Left ventricle myocardium inferior (tissue), 1 donor: ENCODE measurements around the gene CFAP46. TPM values are rescaled to one million over a fixed set of nuclear protein-coding genes. Genes with fewer than 3 reads are reported as not detected.

Experiments used
- DNase-seq: peaks from one replicate; pipeline ENCODE4 v3.0.0-alpha.2; 2020
- H3K27ac ChIP-seq: fragments of 200-600 bp; replicated peaks from 2 replicates; pipeline ENCODE4 v1.8.0; 2021
- H3K27me3 ChIP-seq: fragments of 200-600 bp; 2 replicates; pipeline ENCODE4 v1.8.0; 2021; ENCODE audit warnings: low read depth
- H3K36me3 ChIP-seq: fragments of 200-600 bp; 2 replicates; pipeline ENCODE4 v1.8.0; 2021
- H3K4me1 ChIP-seq: fragments of 200-600 bp; 2 replicates; pipeline ENCODE4 v1.8.0; 2021
- H3K4me3 ChIP-seq: fragments of 200-600 bp; 2 replicates; pipeline ENCODE4 v1.8.0; 2021; ENCODE audit warnings: mild to moderate bottlenecking, moderate library complexity
- H3K9me3 ChIP-seq: fragments of 200-600 bp; replicated peaks from 2 replicates; pipeline ENCODE4 v1.8.0; 2021
- intact Hi-C: fragments of 100-400 bp; cut with micrococcal nuclease; formaldehyde crosslinking; loops from one replicate; pipeline ENCODE4 v1.11.0; 2022
- total RNA-seq: library from RNA; stranded (reverse); fragmentation: NEBNext Ultra II Directional; extraction: Animal tissue kit (Norgen Biotek cat#: 25700); gene quantifications from one replicate; pipeline ENCODE4 v1.2.1, GENCODE V29; 2021
- TF ChIP-seq, protein P1 (sequence below): fragments of 200-600 bp; IDR thresholded peaks from 2 replicates; pipeline ENCODE4 v1.8.0; 2021; ENCODE audit warnings: antibody characterized with exemption, mild to moderate bottlenecking, borderline replicate concordance
- donor health status: DM: no; HTN: yes; CAD: no; lungs with severe emphysema.

The CFAP46 gene
- total RNA-seq, 1 donor from 2014 or later, result 0.99 TPM

DNA sequence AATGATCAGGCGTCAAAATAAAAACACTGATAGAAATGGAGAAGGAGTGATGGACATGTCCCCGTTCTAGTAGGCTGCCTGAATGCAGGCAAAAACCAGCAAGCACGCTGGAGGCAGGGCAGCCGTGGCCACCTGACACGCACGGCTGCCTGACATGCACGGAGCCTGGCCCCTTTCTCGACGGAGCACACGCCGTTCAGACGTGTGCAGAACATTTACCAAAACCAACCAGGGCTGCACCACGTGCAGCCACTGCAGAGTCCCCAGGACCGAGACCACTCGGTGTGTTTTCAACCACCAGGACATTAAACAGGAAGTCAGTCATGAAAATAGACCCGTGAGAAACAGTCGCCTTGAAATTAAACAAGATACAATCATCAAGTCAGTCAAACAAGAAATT, 94.5 kb downstream of the CFAP46 start:
- TF ChIP-seq, protein P1, sequence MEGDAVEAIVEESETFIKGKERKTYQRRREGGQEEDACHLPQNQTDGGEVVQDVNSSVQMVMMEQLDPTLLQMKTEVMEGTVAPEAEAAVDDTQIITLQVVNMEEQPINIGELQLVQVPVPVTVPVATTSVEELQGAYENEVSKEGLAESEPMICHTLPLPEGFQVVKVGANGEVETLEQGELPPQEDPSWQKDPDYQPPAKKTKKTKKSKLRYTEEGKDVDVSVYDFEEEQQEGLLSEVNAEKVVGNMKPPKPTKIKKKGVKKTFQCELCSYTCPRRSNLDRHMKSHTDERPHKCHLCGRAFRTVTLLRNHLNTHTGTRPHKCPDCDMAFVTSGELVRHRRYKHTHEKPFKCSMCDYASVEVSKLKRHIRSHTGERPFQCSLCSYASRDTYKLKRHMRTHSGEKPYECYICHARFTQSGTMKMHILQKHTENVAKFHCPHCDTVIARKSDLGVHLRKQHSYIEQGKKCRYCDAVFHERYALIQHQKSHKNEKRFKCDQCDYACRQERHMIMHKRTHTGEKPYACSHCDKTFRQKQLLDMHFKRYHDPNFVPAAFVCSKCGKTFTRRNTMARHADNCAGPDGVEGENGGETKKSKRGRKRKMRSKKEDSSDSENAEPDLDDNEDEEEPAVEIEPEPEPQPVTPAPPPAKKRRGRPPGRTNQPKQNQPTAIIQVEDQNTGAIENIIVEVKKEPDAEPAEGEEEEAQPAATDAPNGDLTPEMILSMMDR, result no peak
- H3K4me1 ChIP-seq, result peaks cover 8% of the 10 kb centered on the region
- peak overlapping the region; percentile 36 for H3K4me3 ChIP-seq
- intact Hi-C loops, result no loop called here
- peaks cover 9% of the 10 kb centered on the region for H3K9me3 ChIP-seq
- H3K27ac ChIP-seq, result no peak overlapping the region
- no peak for DNase-seq
- no peaks in the 10 kb centered on the region for H3K36me3 ChIP-seq
- peaks cover 73% of the 10 kb centered on the region for H3K27me3 ChIP-seq

DNA sequence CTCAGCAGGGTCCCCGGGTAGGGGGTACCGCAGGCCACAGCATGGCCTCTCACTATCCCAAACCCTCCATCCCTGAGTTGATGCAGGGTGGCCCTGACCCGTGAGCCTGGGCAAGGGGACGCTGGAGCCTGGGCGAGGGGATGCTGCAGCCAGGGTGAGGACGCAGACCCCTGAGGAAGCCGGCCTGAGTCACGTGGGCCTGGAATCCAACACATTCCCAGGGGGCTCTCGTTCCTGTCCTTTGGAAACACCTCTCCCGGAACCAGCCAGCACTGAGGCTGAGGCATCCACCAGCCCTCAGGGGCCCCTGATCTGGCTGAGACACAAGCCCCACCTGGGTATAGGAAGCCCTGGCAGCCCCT, 95.0 kb downstream of the CFAP46 start:
- H3K4me1 ChIP-seq, result peaks cover 8% of the 10 kb centered on the region
- TF ChIP-seq, protein P1, result no peak
- DNase-seq, result no peak
- no peak overlapping the region for H3K4me3 ChIP-seq
- H3K27ac ChIP-seq, result no peak overlapping the region
- H3K27me3 ChIP-seq, result peaks cover 77% of the 10 kb centered on the region
- peaks cover 14% of the 10 kb centered on the region for H3K9me3 ChIP-seq
- no peaks in the 10 kb centered on the region for H3K36me3 ChIP-seq
- intact Hi-C loops, result no loop called here

DNA sequence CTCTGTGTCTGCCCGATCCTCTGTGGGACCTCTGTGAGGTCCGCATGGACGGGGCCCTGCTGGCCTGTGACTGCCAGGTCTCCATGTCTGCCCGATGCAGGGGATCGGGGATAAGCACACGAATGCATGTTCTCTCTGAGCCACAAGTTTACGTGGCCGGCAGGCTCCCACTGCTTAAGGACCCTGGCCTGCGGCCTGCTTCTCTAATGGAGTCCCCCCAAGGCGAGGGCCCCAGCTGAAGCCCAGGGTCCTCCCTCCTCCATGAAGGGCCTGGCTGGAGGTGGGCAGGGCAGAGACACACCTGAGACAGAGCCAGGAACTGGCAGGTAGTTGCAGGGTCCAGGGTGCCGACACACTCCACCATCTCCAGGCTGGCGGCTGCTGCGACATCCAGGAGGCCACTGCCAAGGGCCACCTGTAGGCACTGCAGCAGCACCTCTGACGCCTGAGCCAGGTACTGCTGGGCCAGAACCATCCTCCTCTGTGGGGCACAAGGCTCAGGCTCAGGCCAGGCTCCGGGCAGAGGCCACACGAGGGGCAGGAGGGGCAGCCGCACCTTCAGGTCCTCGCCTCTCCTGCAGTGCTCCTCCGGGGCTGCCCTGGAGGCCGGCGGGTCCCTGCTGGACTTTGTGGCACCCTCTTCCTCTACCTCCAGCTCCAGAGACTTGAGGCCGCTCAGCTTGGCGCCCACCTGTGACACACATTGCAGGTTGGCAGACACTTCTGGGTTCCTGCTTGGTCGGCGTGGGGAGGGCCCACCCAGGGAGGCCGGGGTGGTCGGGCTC, 95.5 kb downstream of the CFAP46 start:
- Histone ChIP-seq H3K27ac (no peak overlapping the region), H3K4me3 (no peak overlapping the region), H3K4me1 (peaks cover 8% of the 10 kb centered on the region), H3K36me3 (no peaks in the 10 kb centered on the region), H3K9me3 (peaks cover 20% of the 10 kb centered on the region), H3K27me3 (peaks cover 83% of the 10 kb centered on the region)
- intact Hi-C loops, result no loop called here
- no peak for DNase-seq
- TF ChIP-seq, protein P1, result no peak

DNA sequence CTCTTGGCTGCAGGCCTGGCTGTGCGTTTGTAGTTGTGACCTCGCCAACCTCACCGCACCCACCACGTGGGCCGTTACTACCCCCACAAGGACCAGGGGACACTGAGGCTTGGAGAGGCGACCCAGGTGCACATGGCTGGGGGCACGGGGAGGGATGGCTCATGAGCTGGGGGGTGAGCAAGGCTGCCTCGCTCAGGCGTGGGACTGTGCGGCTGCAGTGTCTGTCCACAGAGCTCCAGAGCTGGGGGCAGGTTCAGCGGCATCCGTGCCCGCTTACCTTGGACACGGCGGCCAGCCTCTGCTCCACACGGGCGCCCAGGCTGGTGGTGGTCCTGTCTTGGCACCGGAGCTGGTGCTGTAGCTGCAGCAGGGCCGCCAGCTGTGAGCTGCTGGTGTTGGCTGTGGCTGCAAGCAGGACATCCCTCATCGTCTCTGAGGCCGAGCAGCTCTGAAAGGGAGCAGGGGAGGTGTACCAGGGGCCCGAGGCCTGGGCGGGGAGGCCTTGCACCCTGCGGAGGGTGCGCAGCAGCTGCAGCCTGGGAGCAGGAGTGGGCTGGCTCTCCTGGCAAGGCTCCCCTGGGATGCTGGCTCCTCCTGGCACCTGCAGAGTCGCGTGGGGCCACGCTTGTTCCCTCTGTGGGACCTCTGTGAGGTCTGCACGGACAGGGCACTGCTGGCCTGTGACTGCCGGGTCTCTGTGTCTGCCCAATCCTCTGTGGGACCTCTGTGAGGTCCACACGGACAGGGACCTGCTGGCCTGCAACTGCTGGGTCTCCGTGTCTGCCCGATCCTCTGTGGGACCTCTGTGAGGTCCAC, 96.4 kb downstream of the CFAP46 start:
- Histone ChIP-seq H3K36me3 (no peaks in the 10 kb centered on the region), H3K4me3 (no peak overlapping the region), H3K27ac (no peak overlapping the region), H3K4me1 (peaks cover 8% of the 10 kb centered on the region), H3K27me3 (peaks cover 84% of the 10 kb centered on the region), H3K9me3 (peaks cover 22% of the 10 kb centered on the region)
- DNase-seq, result no peak
- intact Hi-C loops, result no loop called here
- TF ChIP-seq, protein P1, result no peak

DNA sequence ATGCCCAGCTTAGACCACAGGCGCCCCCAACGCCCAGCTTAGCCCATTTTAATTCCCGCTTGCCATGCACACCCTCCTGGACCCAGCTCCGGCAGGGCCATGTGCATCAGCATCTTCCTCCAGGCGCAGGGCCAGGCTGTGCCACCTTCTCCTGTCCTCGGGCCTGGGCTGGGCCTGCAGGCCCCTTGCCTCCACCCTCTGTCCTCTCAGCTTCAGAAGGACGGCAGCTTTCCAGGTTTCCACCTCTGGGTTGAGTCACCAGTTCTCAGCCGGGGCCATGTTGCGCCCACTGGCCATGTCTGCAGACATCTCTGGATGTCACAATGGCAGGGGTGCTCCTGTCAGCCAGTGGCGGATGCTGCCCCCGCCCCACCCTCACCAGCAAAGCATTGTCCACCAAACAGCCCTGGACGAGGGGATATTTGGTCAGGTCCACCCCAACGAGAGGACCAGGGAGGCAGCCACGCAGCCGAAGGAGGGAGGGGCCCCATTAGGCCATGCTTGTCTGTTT, 97.3 kb downstream of the CFAP46 start:
- no peak overlapping the region for H3K27ac ChIP-seq
- DNase-seq, result no peak
- no peak overlapping the region for H3K4me3 ChIP-seq
- H3K9me3 ChIP-seq, result peaks cover 22% of the 10 kb centered on the region
- no peaks in the 10 kb centered on the region for H3K36me3 ChIP-seq
- H3K4me1 ChIP-seq, result peaks cover 8% of the 10 kb centered on the region
- intact Hi-C loops, result no loop called here
- H3K27me3 ChIP-seq, result peaks cover 87% of the 10 kb centered on the region
- TF ChIP-seq, protein P1, result no peak
